Thymus (tissue), 14 donors: Measurements from ENCODE around the gene EXOC3. TPM values are rescaled to one million over a fixed set of nuclear protein-coding genes. Genes with fewer than 3 reads are reported as not detected.
"Not testable (repeated sequence)": the region's sequence is repeated elsewhere in the genome, so short reads cannot be mapped to it uniquely, and the experiment has no call there.

ENCODE experiments used
- DNase-seq, 9 donors: peaks; one replicate each; pipeline ENCODE4 v3.0.0-alpha.2; 2013; ENCODE audit warnings: low spot score in 9 of 9, low read depth in 6 of 9, missing footprints in 1 of 9
- H3K27ac ChIP-seq, 2 donors: one replicate each; pipeline ENCODE4 v1.5.1; 2013; ENCODE audit warnings: control low read depth in 1 of 2, low read depth in 1 of 2, low read length in 1 of 2, mild to moderate bottlenecking in 1 of 2, moderate library complexity in 1 of 2
- H3K27me3 ChIP-seq, 2 donors: one replicate each; pipeline ENCODE4 v1.5.1; 2013; ENCODE audit warnings: low read length in 1 of 2; ENCODE audit not compliant: control insufficient read depth in 2 of 2, insufficient read depth in 1 of 2
- H3K36me3 ChIP-seq, 2 donors: one replicate each; pipeline ENCODE4 v1.5.1; 2013; ENCODE audit warnings: low read length in 1 of 2, mild to moderate bottlenecking in 1 of 2, moderate library complexity in 1 of 2; ENCODE audit not compliant: control insufficient read depth in 2 of 2, insufficient read depth in 2 of 2
- H3K4me1 ChIP-seq, 2 donors: one replicate each; pipeline ENCODE4 v1.5.1; 2013; ENCODE audit warnings: low read length in 2 of 2; ENCODE audit not compliant: control insufficient read depth in 2 of 2, insufficient read depth in 2 of 2
- H3K4me3 ChIP-seq, 2 donors: one replicate each; pipeline ENCODE4 v1.5.1; 2013; ENCODE audit warnings: low read length in 2 of 2, control low read depth in 1 of 2, mild to moderate bottlenecking in 1 of 2
- H3K9me3 ChIP-seq, 2 donors: one replicate each; pipeline ENCODE4 v1.5.1; 2013; ENCODE audit warnings: low read length in 1 of 2, mild to moderate bottlenecking in 1 of 2; ENCODE audit not compliant: control insufficient read depth in 2 of 2, insufficient read depth in 1 of 2
- WGBS: extraction: QIAGEN DNeasy Blood & Tissue Kit; methylation state at CpG from one replicate; pipeline ENCODE4 v1.1.7; 2013; 5-methylcytosine and 5-hydroxymethylcytosine counted together
- long read RNA-seq, 10 donors: transcript quantifications; one replicate each; lab custom pipeline, GENCODE V29; 2026
- polyA plus RNA-seq: library from polyadenylated mRNA; stranded (reverse); fragments of 200-250 nt; gene quantifications from one replicate; pipeline ENCODE4 v1.2.3, GENCODE V29; 2013
- total RNA-seq: library from RNA; stranded (reverse); fragments of 120-200 nt; gene quantifications from one replicate; pipeline ENCODE4 v1.2.4, GENCODE V29; 2013
- donor health status: healthy.

EXOC3 gene
- total RNA-seq (27.2 TPM), polyA plus RNA-seq (60.0 TPM)
- long read RNA-seq, donor 1: 0 reads
- long read RNA-seq, donor 2: 0 reads
- long read RNA-seq, donor 3, transcript EXOC3-209 (13 exons, 2,825 nt): major isoform, 7 of 13 reads
- long read RNA-seq, donor 3, partial matches to known transcripts: 5 of 13 reads
- long read RNA-seq, donor 3, other reads (novel, unspliced or antisense): 0 of 13 reads
- long read RNA-seq, donor 4, partial matches to known transcripts: 0 of 1 reads
- long read RNA-seq, donor 4, other reads (novel, unspliced or antisense): 0 of 1 reads
- long read RNA-seq, donor 5, transcript EXOC3-209 (13 exons, 2,825 nt): major isoform, 6 of 22 reads
- long read RNA-seq, donor 5, partial matches to known transcripts: 11 of 22 reads
- long read RNA-seq, donor 5, other reads (novel, unspliced or antisense): 0 of 22 reads
- long read RNA-seq, donor 6, transcript EXOC3-209 (13 exons, 2,825 nt): major isoform, 5 of 6 reads
- long read RNA-seq, donor 6, partial matches to known transcripts: 0 of 6 reads
- long read RNA-seq, donor 6, other reads (novel, unspliced or antisense): 0 of 6 reads
- long read RNA-seq, donor 7, partial matches to known transcripts: 0 of 1 reads
- long read RNA-seq, donor 7, other reads (novel, unspliced or antisense): 0 of 1 reads
- long read RNA-seq, donor 8, partial matches to known transcripts: 0 of 1 reads
- long read RNA-seq, donor 8, other reads (novel, unspliced or antisense): 0 of 1 reads
- long read RNA-seq, donor 9, partial matches to known transcripts: 0 of 3 reads
- long read RNA-seq, donor 9, other reads (novel, unspliced or antisense): 0 of 3 reads
- long read RNA-seq, donor 10, partial matches to known transcripts: 0 of 2 reads
- long read RNA-seq, donor 10, other reads (novel, unspliced or antisense): 0 of 2 reads

DNA sequence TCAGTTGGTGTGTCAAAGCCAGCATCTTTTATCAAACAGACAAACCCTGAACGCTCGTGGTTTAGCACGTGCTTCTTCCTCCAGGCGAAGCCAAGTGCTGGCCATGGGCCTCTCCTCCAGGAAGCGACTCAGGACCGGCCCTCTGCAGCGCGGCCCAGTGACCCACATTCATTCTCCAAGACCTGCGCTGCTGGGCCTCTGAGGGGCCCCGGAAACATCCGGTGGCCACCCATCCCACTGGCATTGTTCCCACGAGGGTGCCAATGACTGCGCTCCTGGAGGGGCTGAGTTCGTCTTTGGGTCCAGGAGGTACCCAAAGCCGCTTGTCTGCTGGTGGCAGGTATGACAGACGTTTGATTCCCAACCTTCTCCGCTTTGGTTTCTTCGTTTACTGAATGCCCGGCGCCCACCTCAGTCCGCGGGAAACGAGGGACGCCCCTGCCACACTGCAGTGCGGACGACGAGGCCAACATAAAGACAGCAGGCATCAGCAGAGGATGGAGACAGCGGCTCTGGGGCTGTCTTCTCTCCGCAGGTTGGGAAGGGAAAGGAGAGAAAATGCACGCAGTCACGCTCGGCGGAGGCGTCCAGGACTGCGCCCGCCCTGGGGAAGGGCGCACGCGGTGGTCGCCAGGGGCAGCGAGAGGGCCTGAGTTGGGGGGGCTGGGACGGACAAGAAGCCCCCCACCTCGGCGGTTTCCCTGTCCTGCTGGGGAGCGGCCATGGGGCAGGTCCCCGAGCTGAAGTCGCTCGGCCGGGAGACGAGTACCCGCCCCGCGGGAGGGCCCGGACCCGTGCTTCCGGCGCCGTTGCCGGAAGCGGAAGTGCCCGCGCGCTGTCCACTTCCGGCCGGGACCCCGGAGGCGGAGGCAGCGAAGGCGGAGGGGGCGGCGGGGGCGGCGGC lies at the start of gene EXOC3:
TSS of gene EXOC3 (plus strand) at position 842 of the 904 bp plus-strand sequence. CDS start 3,030 bp downstream, outside the sequence.
- DNase-seq: peak in 7 of 9 donors; percentile 48 to 81 (median 61)
- H3K27ac ChIP-seq: peak within 1 kb of the TSS; percentile 60 to 87
- H3K4me1 ChIP-seq: peaks cover 15 to 18% of the 10 kb centered on the region in 2 donors

DNA sequence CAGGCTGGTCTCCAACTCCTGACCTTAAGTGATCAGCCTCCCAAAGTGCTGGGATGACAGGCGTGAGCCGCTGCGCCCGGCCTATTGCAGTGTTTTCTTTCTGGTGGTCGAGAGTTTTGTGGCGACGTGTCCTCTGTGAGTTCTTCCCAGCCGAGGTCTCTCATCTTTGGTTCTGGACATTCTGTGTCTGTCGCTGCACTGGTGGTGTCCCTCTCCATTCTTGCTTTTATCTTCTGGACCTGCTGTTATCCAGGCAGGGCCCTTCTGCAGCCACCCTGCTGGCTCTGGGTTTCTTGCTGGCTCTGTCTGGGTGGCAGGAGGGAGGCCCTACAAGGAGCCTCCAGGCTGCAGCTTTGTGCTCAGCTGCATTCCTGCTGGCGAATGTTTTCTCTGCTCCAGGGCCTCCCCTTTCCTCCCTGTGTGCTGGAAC lies 49.1 kb upstream of the EXOC3 start:
- Histone ChIP-seq H3K27me3 (peaks cover 0 to 4% of the 10 kb centered on the region in 2 donors), H3K9me3 (peaks cover 0 to 6% of the 10 kb centered on the region in 2 donors), H3K27ac (peak overlapping the region in 1 of 2 donors; percentile 95), H3K4me3 (no peak overlapping the region), H3K4me1 (peaks cover 11 to 52% of the 10 kb centered on the region in 2 donors), H3K36me3 (no peaks in the 10 kb centered on the region)
- no peak for DNase-seq
- 91% methylated on average over 10 of the region's 10 CpGs for WGBS

More for the DNA sequence above, at the start of gene EXOC3:
- 7% methylated on average over 73 of the region's 73 CpGs for WGBS
- Histone ChIP-seq H3K4me3 (peak within 1 kb of the TSS; percentile 88), H3K36me3 (peaks cover 11 to 15% of the 10 kb centered on the region in 2 donors), H3K9me3 (peaks cover 0 to 20% of the 10 kb centered on the region in 2 donors), H3K27me3 (no peaks in the 10 kb centered on the region)

DNA sequence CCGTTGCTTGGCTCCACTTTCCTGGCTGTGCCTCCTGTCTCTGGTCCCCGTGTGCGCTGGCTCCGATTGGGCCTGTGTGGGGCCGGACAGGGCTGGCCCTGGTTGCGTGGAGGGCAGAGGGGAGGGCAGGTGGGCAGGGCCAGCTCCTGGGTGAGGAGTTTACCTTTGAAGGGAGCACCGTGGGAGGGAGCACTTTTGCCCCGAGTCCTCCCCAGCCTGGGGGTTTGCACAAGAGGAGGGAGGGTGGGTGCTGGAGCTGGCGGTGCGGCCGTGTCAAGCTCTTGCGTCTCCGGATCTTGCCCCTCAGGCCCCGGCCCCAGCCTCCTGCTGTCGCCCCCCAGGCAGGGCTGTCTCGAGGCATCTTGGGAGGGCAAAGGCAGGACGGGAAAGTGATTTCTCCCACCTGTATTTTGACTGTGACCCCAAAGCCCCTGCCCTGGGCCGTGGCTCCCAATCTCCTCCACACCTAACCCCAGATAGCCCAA lies 48.3 kb upstream of the EXOC3 start:
- Histone ChIP-seq H3K4me3 (no peak overlapping the region), H3K27ac (no peak overlapping the region), H3K4me1 (peaks cover 14 to 54% of the 10 kb centered on the region in 2 donors), H3K36me3 (no peaks in the 10 kb centered on the region), H3K27me3 (peaks cover under 1 to 12% of the 10 kb centered on the region in 2 donors), H3K9me3 (peaks cover 0 to 6% of the 10 kb centered on the region in 2 donors)
- WGBS: 97% methylated on average over 18 of the region's 18 CpGs
- no peak for DNase-seq

DNA sequence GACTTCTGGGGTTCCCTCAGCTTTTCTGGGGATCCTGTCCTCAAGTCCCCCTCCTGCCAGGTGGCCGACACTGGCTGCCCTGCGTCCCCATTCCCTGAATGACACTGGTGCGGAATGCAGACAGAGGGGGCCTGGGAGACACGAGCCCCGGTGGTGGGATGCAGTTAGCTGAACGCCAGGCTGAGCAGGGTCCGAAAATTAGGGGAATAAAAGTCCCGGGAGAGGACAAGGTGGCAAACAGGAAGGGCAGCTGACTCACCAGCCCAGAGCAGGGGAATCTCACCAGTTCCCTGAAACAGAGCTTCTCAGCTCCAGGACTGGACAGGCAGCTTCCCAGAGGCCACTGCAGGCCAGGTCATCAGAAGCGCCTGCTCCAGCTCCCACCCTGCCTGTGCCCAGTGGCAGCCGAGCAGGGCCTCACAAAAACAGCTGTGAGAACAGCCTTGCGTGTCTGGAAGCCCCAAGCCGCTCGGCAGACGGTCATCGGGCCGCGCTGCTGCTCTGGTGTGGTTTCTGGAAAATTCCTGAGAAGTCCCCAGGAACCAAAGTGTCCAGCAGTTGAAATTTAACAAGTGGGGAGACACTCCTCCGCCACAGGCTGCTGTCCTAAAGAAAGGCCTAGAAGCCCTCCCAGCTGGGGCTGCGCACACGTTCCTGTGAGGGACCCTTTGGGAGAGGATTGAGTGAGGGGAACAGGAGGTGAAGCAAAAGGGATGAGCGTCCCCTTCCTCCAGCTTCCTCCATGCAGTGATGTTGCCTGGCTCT lies 47.6 kb upstream of the EXOC3 start:
- no peak for DNase-seq
- Histone ChIP-seq H3K27ac (no peak overlapping the region), H3K27me3 (peaks cover 3 to 18% of the 10 kb centered on the region in 2 donors), H3K4me1 (peaks cover 17 to 59% of the 10 kb centered on the region in 2 donors), H3K36me3 (no peaks in the 10 kb centered on the region), H3K4me3 (no peak overlapping the region), H3K9me3 (peaks cover 0 to 6% of the 10 kb centered on the region in 2 donors)
- 97% methylated on average over 21 of the region's 21 CpGs for WGBS

DNA sequence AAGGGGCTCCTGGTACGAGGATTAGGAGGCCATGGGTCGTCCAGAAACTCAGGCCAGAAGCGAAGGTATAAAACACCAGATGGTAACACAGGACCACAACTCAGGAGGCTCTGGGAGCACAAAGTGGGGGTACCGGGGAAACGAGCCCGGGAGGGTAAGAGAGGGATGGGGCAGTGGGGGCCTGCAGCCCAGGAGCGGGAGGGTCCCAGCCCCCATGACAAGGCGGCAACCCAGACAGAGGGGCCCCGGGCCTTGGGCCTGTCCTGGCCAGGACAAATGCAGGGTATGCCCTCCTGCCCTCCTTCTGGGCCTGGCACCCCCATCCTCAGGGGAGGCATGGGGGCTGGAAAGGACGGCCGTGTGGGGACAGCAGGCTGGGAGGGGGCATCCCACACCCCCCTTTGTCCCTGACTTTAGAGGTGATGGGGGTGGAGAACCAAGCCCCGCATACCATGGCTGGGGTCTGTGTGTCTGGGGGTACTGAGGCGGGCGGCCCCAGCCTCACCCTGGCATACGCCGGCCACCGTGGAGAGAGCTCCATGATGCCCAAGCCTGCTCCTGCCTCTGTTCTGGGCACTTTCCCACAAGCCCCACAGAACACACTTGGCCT lies 47.0 kb upstream of the EXOC3 start:
- no peaks in the 10 kb centered on the region for H3K36me3 ChIP-seq
- DNase-seq: no peak
- WGBS: 95% methylated on average over 17 of the region's 17 CpGs
- H3K4me3 ChIP-seq: no peak overlapping the region
- H3K9me3 ChIP-seq: peaks cover 0 to 6% of the 10 kb centered on the region in 2 donors
- H3K27me3 ChIP-seq: peaks cover 3 to 22% of the 10 kb centered on the region in 2 donors
- H3K4me1 ChIP-seq: peaks cover 17 to 52% of the 10 kb centered on the region in 2 donors
- H3K27ac ChIP-seq: no peak overlapping the region

DNA sequence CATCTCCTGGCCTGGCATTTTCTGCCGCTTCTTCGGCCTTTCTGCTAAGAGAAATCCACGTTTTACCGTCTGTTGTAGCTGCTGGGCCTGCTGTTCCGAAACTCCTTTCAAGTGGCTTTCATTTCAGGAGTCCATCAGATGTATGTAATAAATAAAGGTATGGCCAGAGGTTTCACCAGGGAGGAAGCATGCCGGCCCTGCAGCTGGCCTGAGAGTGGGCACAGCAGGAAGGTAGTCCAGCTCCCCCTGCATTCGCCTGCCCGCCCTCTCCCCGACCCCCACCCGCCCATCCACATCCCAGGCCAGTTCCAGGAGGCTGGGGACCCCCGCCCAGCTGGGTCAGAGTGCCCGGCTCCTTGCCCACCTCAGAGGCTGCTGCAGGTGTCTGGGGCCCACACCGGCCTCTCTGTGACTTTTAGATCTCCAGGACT lies 46.4 kb upstream of the EXOC3 start:
- no peaks in the 10 kb centered on the region for H3K36me3 ChIP-seq
- DNase-seq: no peak
- no peak overlapping the region for H3K27ac ChIP-seq
- peaks cover 5 to 26% of the 10 kb centered on the region in 2 donors for H3K27me3 ChIP-seq
- H3K4me3 ChIP-seq: no peak overlapping the region
- H3K9me3 ChIP-seq: peaks cover 0 to 6% of the 10 kb centered on the region in 2 donors
- peaks cover 17 to 51% of the 10 kb centered on the region in 2 donors for H3K4me1 ChIP-seq
- WGBS: 90% methylated on average over 13 of the region's 13 CpGs

DNA sequence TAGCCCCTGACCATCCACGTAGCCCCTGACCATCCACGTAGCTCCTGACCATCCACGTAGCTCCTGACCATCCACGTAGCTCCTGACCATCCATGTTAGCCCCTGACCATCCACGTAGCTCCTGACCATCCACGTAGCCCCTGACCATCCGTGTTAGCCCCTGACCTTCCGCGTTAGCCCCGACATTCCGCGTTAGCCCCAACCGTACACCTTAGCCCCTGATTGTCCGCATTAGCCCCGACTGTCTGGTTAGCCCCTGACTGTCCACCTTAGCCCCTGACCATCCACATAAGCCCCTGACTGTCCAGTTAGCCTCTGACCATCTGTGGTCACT lies 44.9 kb upstream of the EXOC3 start:
- H3K27me3 ChIP-seq: peaks cover 5 to 26% of the 10 kb centered on the region in 2 donors
- not testable (repeated sequence) for H3K9me3 ChIP-seq, H3K27ac ChIP-seq, H3K4me3 ChIP-seq, DNase-seq, H3K36me3 ChIP-seq
- WGBS: 90% methylated on average over 15 of the region's 15 CpGs
- peaks cover 12 to 44% of the 10 kb centered on the region in 2 donors for H3K4me1 ChIP-seq
